B cell (primary cell): Measurements from ENCODE around the gene KRTAP5-8.

Experiments used
- EZH2 ChIP-seq: IDR thresholded peaks from 2 replicates; pipeline ENCODE4 v1.6.1; 2012; ENCODE audit warnings: borderline replicate concordance, low read depth, mild to moderate bottlenecking, moderate library complexity, low read length; ENCODE audit not compliant: insufficient read depth, poor library complexity, severe bottlenecking
- TF ChIP-seq, protein P1 (sequence below): fragments of 200-600 bp; IDR thresholded peaks from one replicate; pipeline ENCODE4 v1.8.0; 2022; ENCODE audit warnings: antibody characterized with exemption, mild to moderate bottlenecking

DNA sequence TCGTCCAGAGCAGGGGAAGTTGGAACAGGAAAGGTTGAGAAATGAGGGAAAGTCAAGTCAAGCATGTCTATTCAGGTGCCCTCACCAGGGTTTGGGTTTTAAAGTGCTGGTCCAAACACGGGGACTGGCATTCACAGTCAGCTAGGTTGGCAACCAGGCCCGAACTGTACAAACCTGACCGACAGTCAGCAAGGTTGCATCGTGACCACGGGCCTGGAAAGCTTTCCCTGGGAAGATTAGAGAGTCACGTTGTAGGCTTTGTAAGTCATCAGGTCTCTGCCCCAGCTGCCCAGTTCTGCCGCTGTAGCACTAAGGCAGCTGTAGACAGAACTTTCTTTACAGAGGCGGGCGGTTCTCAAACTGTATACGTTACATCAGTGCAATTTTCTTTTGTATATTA is 35.0 kb downstream of the KRTAP5-8 start:
- no peak for TF ChIP-seq EZH2
- TF ChIP-seq, protein P1, sequence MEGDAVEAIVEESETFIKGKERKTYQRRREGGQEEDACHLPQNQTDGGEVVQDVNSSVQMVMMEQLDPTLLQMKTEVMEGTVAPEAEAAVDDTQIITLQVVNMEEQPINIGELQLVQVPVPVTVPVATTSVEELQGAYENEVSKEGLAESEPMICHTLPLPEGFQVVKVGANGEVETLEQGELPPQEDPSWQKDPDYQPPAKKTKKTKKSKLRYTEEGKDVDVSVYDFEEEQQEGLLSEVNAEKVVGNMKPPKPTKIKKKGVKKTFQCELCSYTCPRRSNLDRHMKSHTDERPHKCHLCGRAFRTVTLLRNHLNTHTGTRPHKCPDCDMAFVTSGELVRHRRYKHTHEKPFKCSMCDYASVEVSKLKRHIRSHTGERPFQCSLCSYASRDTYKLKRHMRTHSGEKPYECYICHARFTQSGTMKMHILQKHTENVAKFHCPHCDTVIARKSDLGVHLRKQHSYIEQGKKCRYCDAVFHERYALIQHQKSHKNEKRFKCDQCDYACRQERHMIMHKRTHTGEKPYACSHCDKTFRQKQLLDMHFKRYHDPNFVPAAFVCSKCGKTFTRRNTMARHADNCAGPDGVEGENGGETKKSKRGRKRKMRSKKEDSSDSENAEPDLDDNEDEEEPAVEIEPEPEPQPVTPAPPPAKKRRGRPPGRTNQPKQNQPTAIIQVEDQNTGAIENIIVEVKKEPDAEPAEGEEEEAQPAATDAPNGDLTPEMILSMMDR: no peak
